SK-N-SH (cell line): ENCODE data around the gene TOMM20. TPM values are rescaled to one million over a fixed set of nuclear protein-coding genes. Genes with fewer than 3 reads are reported as not detected.

Experiments used
- CTCF ChIA-PET: fragments of 300-600, 350-600 bp; formaldehyde crosslinking; extraction: SDS; loops from one replicate; lab custom pipeline; 2021; lab: Yijun Ruan, JAX
- POLR2A ChIA-PET: fragments of 350-600 bp; sonication (Branson Sonifier 250); formaldehyde crosslinking; extraction: SDS; loops from one replicate; lab custom pipeline; 2020; ENCODE audit warnings: antibody characterized with exemption, inconsistent platforms; lab: Yijun Ruan, JAX
- DNase-seq: peaks from one replicate; pipeline ENCODE4 v3.0.0; 2012
- H2AFZ ChIP-seq: fragments of 200-600 bp; sonication (generic); 2 replicates; pipeline ENCODE4 v1.8.1; 2016; ENCODE audit warnings: antibody characterized with exemption, mild to moderate bottlenecking, low read depth
- H3F3A ChIP-seq: fragments of 200-600 bp; sonication (generic); replicated peaks from 2 replicates; pipeline ENCODE3; 2016; ENCODE audit warnings: antibody characterized with exemption, mild to moderate bottlenecking; ENCODE audit not compliant: insufficient read depth
- H3K27ac ChIP-seq, 2 experiments: fragments of 200-500 bp in 1 of 2; fragments of 200-600 bp in 1 of 2; sonication (Bioruptor generic) in 1 of 2; sonication (generic), shearing (Covaris generic) in 1 of 2; 2 replicates each; pipeline versions ENCODE4 v1.5.1 to v1.6.1; 2014 to 2016; ENCODE audit warnings: low read depth in 2 of 2, inconsistent platforms in 1 of 2, low read length in 1 of 2, mild to moderate bottlenecking in 1 of 2, mixed read lengths in 1 of 2
- H3K27me3 ChIP-seq: fragments of 200-600 bp; sonication (generic), shearing (Covaris generic); 2 replicates; pipeline ENCODE4 v1.6.1; 2016; ENCODE audit warnings: mixed run types; ENCODE audit not compliant: insufficient read depth
- H3K36me3 ChIP-seq, 2 experiments: fragments of 200-500 bp in 1 of 2; fragments of 200-600 bp in 1 of 2; sonication (Bioruptor generic) in 1 of 2; sonication (generic) in 1 of 2; replicated peaks in 1 of 2; 2 replicates each; pipeline versions ENCODE3 to v1.5.1; 2014 to 2016; ENCODE audit warnings: low read length in 1 of 2, mild to moderate bottlenecking in 1 of 2; ENCODE audit not compliant: insufficient read depth in 2 of 2, control insufficient read depth in 1 of 2
- H3K4me1 ChIP-seq, 2 experiments: fragments of 200-500 bp in 1 of 2; fragments of 200-600 bp in 1 of 2; sonication (Bioruptor generic) in 1 of 2; sonication (generic), shearing (Covaris generic) in 1 of 2; 2 replicates each; pipeline versions ENCODE4 v1.5.1 to v1.6.1; 2014 to 2016; ENCODE audit warnings: low read depth in 1 of 2, low read length in 1 of 2, mixed run types in 1 of 2; ENCODE audit not compliant: insufficient read depth in 2 of 2, control insufficient read depth in 1 of 2
- H3K4me2 ChIP-seq: fragments of 200-600 bp; sonication (generic), shearing (Covaris generic); 2 replicates; pipeline ENCODE4 v1.6.1; 2017; ENCODE audit warnings: mixed run types
- H3K4me3 ChIP-seq, 2 experiments: fragments of 200-500 bp in 1 of 2; fragments of 200-600 bp in 1 of 2; sonication (Bioruptor generic) in 1 of 2; sonication (generic), shearing (Covaris generic) in 1 of 2; 2 replicates each; pipeline versions ENCODE4 v1.5.1 to v1.8.1; 2014 to 2016; ENCODE audit warnings: low read depth in 2 of 2, inconsistent platforms in 1 of 2, low read length in 1 of 2, mild to moderate bottlenecking in 1 of 2, mixed read lengths in 1 of 2, moderate library complexity in 1 of 2
- H3K79me2 ChIP-seq: fragments of 200-600 bp; sonication (generic); 2 replicates; pipeline ENCODE4 v1.8.1; 2017; ENCODE audit warnings: mild to moderate bottlenecking; ENCODE audit not compliant: insufficient read depth
- H3K9ac ChIP-seq: fragments of 200-600 bp; sonication (generic); 2 replicates; pipeline ENCODE4 v1.6.1; 2017; ENCODE audit warnings: mixed run types
- H3K9me2 ChIP-seq: fragments of 200-600 bp; sonication (generic); 2 replicates; pipeline ENCODE4 v1.6.1; 2017; ENCODE audit warnings: mixed run types
- H3K9me3 ChIP-seq: fragments of 200-600 bp; sonication (generic); 2 replicates; pipeline ENCODE4 v1.6.1; 2017; ENCODE audit warnings: mixed run types, mild to moderate bottlenecking, moderate library complexity
- H4K20me1 ChIP-seq: fragments of 200-600 bp; sonication (generic); 2 replicates; pipeline ENCODE4 v1.6.1; 2017; ENCODE audit warnings: mild to moderate bottlenecking, mixed run types; ENCODE audit not compliant: insufficient read depth
- CHD2 ChIP-seq: fragments of 150-350 bp; IDR thresholded peaks from 2 replicates; pipeline ENCODE4 v1.6.1; 2018; ENCODE audit warnings: low read length; ENCODE audit not compliant: partially characterized antibody
- ELF1 ChIP-seq: IDR thresholded peaks from 2 replicates; pipeline ENCODE4 v1.4.0; 2012
- EP300 ChIP-seq, 2 experiments: IDR thresholded peaks; 2 replicates each; pipeline versions ENCODE4 v1.4.0 to v1.6.1; 2012; ENCODE audit warnings: borderline replicate concordance in 1 of 2, low read depth in 1 of 2, low read length in 1 of 2
- FOXM1 ChIP-seq: IDR thresholded peaks from 2 replicates; pipeline ENCODE4 v1.4.0; 2012; ENCODE audit warnings: low read depth, mild to moderate bottlenecking
- MEF2A ChIP-seq: IDR thresholded peaks from 2 replicates; pipeline ENCODE4 v1.4.0; 2012; ENCODE audit warnings: low read depth, borderline replicate concordance
- NRF1 ChIP-seq: IDR thresholded peaks from 2 replicates; pipeline ENCODE4 v1.6.1; 2012; ENCODE audit warnings: low read depth, mild to moderate bottlenecking, low read length
- RCOR1 ChIP-seq: fragments of 150-350 bp; IDR thresholded peaks from 2 replicates; pipeline ENCODE4 v1.6.1; 2017; ENCODE audit warnings: antibody characterized with exemption, low read length
- RFX5 ChIP-seq: IDR thresholded peaks from 2 replicates; pipeline ENCODE4 v1.6.1; 2012; ENCODE audit warnings: mild to moderate bottlenecking, improper control_type of control experiment, low read length
- RXRA ChIP-seq: IDR thresholded peaks from 2 replicates; pipeline ENCODE4 v1.4.0; 2012; ENCODE audit warnings: low read depth, mild to moderate bottlenecking, borderline replicate concordance
- SIN3A ChIP-seq: IDR thresholded peaks from 2 replicates; pipeline ENCODE4 v1.6.1; 2012; ENCODE audit warnings: low read depth, mild to moderate bottlenecking, low read length, moderate library complexity, borderline replicate concordance
- SMC3 ChIP-seq: IDR thresholded peaks from 2 replicates; pipeline ENCODE4 v1.6.1; 2012; ENCODE audit warnings: low read depth, low read length, improper control_type of control experiment
- TAF1 ChIP-seq: IDR thresholded peaks from 2 replicates; pipeline ENCODE4 v1.6.1; 2012; ENCODE audit warnings: low read depth, mild to moderate bottlenecking, low read length, moderate library complexity, borderline replicate concordance
- TCF12 ChIP-seq: IDR thresholded peaks from 2 replicates; pipeline ENCODE4 v1.4.0; 2012
- YY1 ChIP-seq: IDR thresholded peaks from 2 replicates; pipeline ENCODE4 v1.4.0; 2012; ENCODE audit warnings: low read depth, mild to moderate bottlenecking
- WGBS: methylation state at CpG from one replicate; pipeline ENCODE4 v1.1.6; 2017; ENCODE audit warnings: low lambda C conversion rate; 5-methylcytosine and 5-hydroxymethylcytosine counted together
- polyA plus RNA-seq, 3 experiments: library from polyadenylated mRNA; depleted of rRNA; stranded (reverse); fragments of >200 nt; gene quantifications; 2 replicates each; pipeline ENCODE4 v1.2.3, GENCODE V29; 2012
- TF ChIP-seq, protein P1 (sequence below): IDR thresholded peaks from 2 replicates; pipeline ENCODE4 v1.4.0; 2012; ENCODE audit warnings: low read depth, borderline replicate concordance
- TF ChIP-seq, protein P2 (sequence below): IDR thresholded peaks from 2 replicates; pipeline ENCODE4 v1.4.0; 2012; ENCODE audit warnings: low read depth
- TF ChIP-seq, protein P3 (sequence below): fragments of 200-600 bp; sonication (generic); IDR thresholded peaks from 2 replicates; pipeline ENCODE4 v1.6.1; 2017; ENCODE audit warnings: antibody characterized with exemption, mild to moderate bottlenecking, moderate library complexity
- TF ChIP-seq, protein P4 (sequence below): IDR thresholded peaks from 2 replicates; pipeline ENCODE4 v1.6.1; 2012; ENCODE audit warnings: mild to moderate bottlenecking, low read depth, low read length, moderate library complexity

Gene TOMM20
- polyA plus RNA-seq, 1 of the 3 experiments (the other 2 are of a cell fraction), result 86.2 TPM

DNA sequence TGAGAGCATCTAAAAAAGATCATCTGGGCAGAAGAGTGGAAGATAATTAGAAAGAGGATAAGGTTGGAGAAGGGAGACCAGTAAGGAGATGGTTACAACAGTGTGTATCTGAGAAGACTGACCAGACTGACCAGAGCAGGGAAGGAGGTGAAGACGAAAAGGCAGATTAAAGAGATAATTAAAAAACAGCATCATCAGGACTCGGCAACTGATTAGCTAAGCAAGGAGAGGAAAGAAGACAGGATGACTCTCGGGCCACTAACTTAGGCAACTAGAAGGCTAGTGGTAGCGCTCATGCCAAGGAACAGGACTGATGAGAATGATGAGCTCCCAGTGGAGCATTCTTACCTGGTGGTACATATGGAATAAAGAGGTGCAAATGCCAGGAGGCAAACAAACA lies 28.5 kb upstream of the TOMM20 start (continued):
- TF ChIP-seq NRF1 (no peak), RXRA (no peak), MEF2A (no peak), RCOR1 (no peak), CHD2 (no peak), EP300 (IDR thresholded peaks at IDR 0.05; ENCODE audit: borderline replicate concordance in 1 of 2, low read depth in 1 of 2, low read length in 1 of 2) (no peak)
- TF ChIP-seq, protein P1, sequence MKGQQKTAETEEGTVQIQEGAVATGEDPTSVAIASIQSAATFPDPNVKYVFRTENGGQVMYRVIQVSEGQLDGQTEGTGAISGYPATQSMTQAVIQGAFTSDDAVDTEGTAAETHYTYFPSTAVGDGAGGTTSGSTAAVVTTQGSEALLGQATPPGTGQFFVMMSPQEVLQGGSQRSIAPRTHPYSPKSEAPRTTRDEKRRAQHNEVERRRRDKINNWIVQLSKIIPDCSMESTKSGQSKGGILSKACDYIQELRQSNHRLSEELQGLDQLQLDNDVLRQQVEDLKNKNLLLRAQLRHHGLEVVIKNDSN, result no peak

DNA sequence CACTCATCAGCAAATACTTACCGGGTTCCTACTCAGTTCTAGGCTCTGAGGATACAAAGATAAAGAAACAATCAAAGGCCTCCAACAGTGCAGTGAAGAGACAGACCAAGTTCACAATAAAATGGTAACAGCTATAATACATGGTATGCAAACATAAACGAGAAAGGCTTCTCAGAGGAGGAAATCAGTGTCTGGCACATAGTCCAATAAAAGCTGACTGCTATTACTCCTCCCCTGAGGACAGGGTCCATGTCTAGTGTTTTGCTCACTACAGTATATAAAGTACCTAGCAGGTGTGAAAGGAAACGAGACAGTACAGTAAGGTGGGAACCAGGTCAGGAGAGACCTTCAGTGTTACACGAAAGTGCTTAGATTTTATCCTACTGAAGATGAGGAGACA lies 28.1 kb upstream of the TOMM20 start:
- no peaks in the 10 kb centered on the region for H3K9me3 ChIP-seq
- no peak overlapping the region for H3K4me3 ChIP-seq
- peaks cover 7% of the 10 kb centered on the region for H3F3A ChIP-seq
- no peaks in the 10 kb centered on the region for H3K9me2 ChIP-seq
- peaks cover 62% of the 10 kb centered on the region for H3K79me2 ChIP-seq
- no peak overlapping the region for H3K27ac ChIP-seq
- 78% methylated on average over 4 of the region's 4 CpGs for WGBS
- ChIA-PET POLR2A (no interaction called here), CTCF (interaction anchor here (0.9 to 3.0 kb wide), 11 partner anchors 9 to 259 kb away, joined by 3 to 13 read pairs (median 3); no protein-coding TSS in a partner anchor)
- no peaks in the 10 kb centered on the region for H3K27me3 ChIP-seq
- H3K9ac ChIP-seq, result no peak overlapping the region
- H3K4me1 ChIP-seq, result peaks cover 0 to 8% of the 10 kb centered on the region in 2 experiments; a peak in 1 of 4 replicates
- H2AFZ ChIP-seq, result no peak overlapping the region
- H3K4me2 ChIP-seq, result no peak overlapping the region
- H3K36me3 ChIP-seq, result peaks cover 43 to 76% of the 10 kb centered on the region in 2 experiments
- H4K20me1 ChIP-seq, result no peaks in the 10 kb centered on the region
- TF ChIP-seq ELF1 (no peak), TAF1 (no peak), FOXM1 (no peak)
- no peak for DNase-seq

DNA sequence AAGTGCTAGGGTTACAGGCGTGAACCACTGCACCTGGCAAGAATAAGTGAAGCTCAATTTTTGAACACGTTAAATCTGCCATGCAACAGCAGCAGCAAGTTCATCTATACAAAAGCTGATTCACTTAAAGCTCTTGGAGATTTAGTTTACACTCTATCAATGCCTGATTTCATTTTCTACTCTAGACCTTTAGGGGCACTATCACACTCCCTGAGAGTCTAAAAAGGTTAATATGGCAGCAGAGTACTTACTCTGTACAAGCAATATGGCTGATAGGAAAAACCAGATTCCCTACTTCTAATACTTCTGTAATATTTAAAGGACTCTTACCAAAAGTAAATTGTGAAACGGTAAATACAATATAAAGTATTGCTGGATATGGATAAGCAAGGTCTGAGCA lies 27.6 kb upstream of the TOMM20 start:
- peaks cover 62% of the 10 kb centered on the region for H3K79me2 ChIP-seq
- no peaks in the 10 kb centered on the region for H3K9me2 ChIP-seq
- no peak for DNase-seq
- no peaks in the 10 kb centered on the region for H3K9me3 ChIP-seq
- TF ChIP-seq, protein P2, sequence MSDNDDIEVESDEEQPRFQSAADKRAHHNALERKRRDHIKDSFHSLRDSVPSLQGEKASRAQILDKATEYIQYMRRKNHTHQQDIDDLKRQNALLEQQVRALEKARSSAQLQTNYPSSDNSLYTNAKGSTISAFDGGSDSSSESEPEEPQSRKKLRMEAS, result no peak
- no peak for TF ChIP-seq SMC3
- TF ChIP-seq TCF12, result no peak
- no peak for TF ChIP-seq RXRA
- TF ChIP-seq YY1, result no peak
- TF ChIP-seq RFX5, result no peak
- TF ChIP-seq, protein P3, sequence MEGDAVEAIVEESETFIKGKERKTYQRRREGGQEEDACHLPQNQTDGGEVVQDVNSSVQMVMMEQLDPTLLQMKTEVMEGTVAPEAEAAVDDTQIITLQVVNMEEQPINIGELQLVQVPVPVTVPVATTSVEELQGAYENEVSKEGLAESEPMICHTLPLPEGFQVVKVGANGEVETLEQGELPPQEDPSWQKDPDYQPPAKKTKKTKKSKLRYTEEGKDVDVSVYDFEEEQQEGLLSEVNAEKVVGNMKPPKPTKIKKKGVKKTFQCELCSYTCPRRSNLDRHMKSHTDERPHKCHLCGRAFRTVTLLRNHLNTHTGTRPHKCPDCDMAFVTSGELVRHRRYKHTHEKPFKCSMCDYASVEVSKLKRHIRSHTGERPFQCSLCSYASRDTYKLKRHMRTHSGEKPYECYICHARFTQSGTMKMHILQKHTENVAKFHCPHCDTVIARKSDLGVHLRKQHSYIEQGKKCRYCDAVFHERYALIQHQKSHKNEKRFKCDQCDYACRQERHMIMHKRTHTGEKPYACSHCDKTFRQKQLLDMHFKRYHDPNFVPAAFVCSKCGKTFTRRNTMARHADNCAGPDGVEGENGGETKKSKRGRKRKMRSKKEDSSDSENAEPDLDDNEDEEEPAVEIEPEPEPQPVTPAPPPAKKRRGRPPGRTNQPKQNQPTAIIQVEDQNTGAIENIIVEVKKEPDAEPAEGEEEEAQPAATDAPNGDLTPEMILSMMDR, result no peak; the same call in 1 of the 2 replicates
- TF ChIP-seq, protein P4, sequence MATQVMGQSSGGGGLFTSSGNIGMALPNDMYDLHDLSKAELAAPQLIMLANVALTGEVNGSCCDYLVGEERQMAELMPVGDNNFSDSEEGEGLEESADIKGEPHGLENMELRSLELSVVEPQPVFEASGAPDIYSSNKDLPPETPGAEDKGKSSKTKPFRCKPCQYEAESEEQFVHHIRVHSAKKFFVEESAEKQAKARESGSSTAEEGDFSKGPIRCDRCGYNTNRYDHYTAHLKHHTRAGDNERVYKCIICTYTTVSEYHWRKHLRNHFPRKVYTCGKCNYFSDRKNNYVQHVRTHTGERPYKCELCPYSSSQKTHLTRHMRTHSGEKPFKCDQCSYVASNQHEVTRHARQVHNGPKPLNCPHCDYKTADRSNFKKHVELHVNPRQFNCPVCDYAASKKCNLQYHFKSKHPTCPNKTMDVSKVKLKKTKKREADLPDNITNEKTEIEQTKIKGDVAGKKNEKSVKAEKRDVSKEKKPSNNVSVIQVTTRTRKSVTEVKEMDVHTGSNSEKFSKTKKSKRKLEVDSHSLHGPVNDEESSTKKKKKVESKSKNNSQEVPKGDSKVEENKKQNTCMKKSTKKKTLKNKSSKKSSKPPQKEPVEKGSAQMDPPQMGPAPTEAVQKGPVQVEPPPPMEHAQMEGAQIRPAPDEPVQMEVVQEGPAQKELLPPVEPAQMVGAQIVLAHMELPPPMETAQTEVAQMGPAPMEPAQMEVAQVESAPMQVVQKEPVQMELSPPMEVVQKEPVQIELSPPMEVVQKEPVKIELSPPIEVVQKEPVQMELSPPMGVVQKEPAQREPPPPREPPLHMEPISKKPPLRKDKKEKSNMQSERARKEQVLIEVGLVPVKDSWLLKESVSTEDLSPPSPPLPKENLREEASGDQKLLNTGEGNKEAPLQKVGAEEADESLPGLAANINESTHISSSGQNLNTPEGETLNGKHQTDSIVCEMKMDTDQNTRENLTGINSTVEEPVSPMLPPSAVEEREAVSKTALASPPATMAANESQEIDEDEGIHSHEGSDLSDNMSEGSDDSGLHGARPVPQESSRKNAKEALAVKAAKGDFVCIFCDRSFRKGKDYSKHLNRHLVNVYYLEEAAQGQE, result no peak
- TF ChIP-seq SIN3A, result no peak
- H2AFZ ChIP-seq, result no peak overlapping the region
- no peak overlapping the region for H3K4me3 ChIP-seq
- peaks cover 46 to 80% of the 10 kb centered on the region in 2 experiments for H3K36me3 ChIP-seq
- no peak overlapping the region for H3K27ac ChIP-seq
- no peak overlapping the region for H3K9ac ChIP-seq
- H3K4me2 ChIP-seq, result no peak overlapping the region
- H3F3A ChIP-seq, result peaks cover 6% of the 10 kb centered on the region
- H3K27me3 ChIP-seq, result no peaks in the 10 kb centered on the region
- no peaks in the 10 kb centered on the region for H4K20me1 ChIP-seq
- WGBS, result 86% methylated on average over 3 of the region's 3 CpGs
- ChIA-PET CTCF (interaction anchor here (0.7 to 3.0 kb wide), 14 partner anchors 9 to 260 kb away, joined by 3 to 13 read pairs (median 3); no protein-coding TSS in a partner anchor), POLR2A (no interaction called here)
- peaks cover 0 to 6% of the 10 kb centered on the region in 2 experiments; a peak in 1 of 4 replicates for H3K4me1 ChIP-seq
